Measurements from ENCODE around the gene GMPPA. TPM values are rescaled to one million over a fixed set of nuclear protein-coding genes. Genes with fewer than 3 reads are reported as not detected.

The GMPPA gene
- polyA plus RNA-seq, 1 donor: 26.9 TPM

GRCh38 chr2:219506802-219507526 is 8.3 kb downstream of the GMPPA start:
- no peak for DNase-seq

GRCh38 chr2:219507581-219508443 is 9.1 kb downstream of the GMPPA start:
- DNase-seq: no peak

GRCh38 chr2:219508444-219508734 is 9.7 kb downstream of the GMPPA start:
- no peak for DNase-seq

GRCh38 chr2:219508971-219509779 is 10.5 kb downstream of the GMPPA start:
- DNase-seq: no peak

GRCh38 chr2:219509780-219510511 is 11.3 kb downstream of the GMPPA start:
- DNase-seq: peak; percentile 68

GRCh38 chr2:219510512-219511135 is 11.9 kb downstream of the GMPPA start:
- DNase-seq: no peak

- DNase-seq: no peak
These were observed 13.0 kb downstream of the GMPPA start for GRCh38 chr2:219511547-219512325.

- DNase-seq: no peak
These were observed 14.0 kb downstream of the GMPPA start for GRCh38 chr2:219512524-219513216.

GRCh38 chr2:219513787-219514186 is 15.1 kb downstream of the GMPPA start:
- no peak for DNase-seq

- DNase-seq: no peak
These were observed 15.6 kb downstream of the GMPPA start, which contains the start of gene ASIC4 for GRCh38 chr2:219514196-219514761. Gene ASIC4 (plus strand): TSS chr2:219514482. CDS start chr2:219514725, 243 bp downstream.

GRCh38 chr2:219514836-219515235 is 16.1 kb downstream of the GMPPA start:
- DNase-seq: no peak

- no peak for DNase-seq
These were observed 17.4 kb downstream of the GMPPA start for GRCh38 chr2:219515874-219516629.

GRCh38 chr2:219516888-219517287 is 18.2 kb downstream of the GMPPA start:
- no peak for DNase-seq

- DNase-seq: no peak
These were observed 19.5 kb downstream of the GMPPA start for GRCh38 chr2:219517954-219518778.

GRCh38 chr2:219519526-219519916 is 20.8 kb downstream of the GMPPA start:
- no peak for DNase-seq

- DNase-seq: no peak
These were observed 21.4 kb downstream of the GMPPA start for GRCh38 chr2:219520079-219520478.

GRCh38 chr2:219521066-219521880 is 22.6 kb downstream of the GMPPA start:
- DNase-seq: no peak

All from hindlimb muscle (tissue), 1 donor.